SU-DHL-6 (cell line): Measurements from ENCODE around the gene DCLRE1C.

Experiments
- CTCF ChIP-seq: fragments of 200-600 bp; sonication (generic); IDR thresholded peaks from one replicate; pipeline ENCODE4 v1.5.1; 2017; ENCODE audit warnings: antibody characterized with exemption, mild to moderate bottlenecking, low read length, moderate library complexity; ENCODE audit not compliant: insufficient read depth, poor library complexity, severe bottlenecking
- EZH2phosphoT487 ChIP-seq: fragments of 200-600 bp; sonication (generic), shearing (Covaris generic); conservative IDR thresholded peaks from 2 replicates; pipeline ENCODE4 v1.6.1; 2018; ENCODE audit warnings: mild to moderate bottlenecking, antibody characterized with exemption, low read length, moderate library complexity, mixed read lengths

- TF ChIP-seq CTCF = no peak
- TF ChIP-seq EZH2phosphoT487 = no peak
These were observed 48.0 kb downstream of the DCLRE1C start for GRCh38 chr10:14905890-14906289.
